GM12892 (cell line): ENCODE data around the gene LRRC27.

Experiments used
- DNase-seq: peaks from one replicate; pipeline ENCODE4 v3.0.0; 2011; ENCODE audit not compliant: insufficient read length
- FAIRE-seq: peaks from 2 replicates; lab custom pipeline; 2011; peaks lifted over from hg19 to GRCh38; lab: Jason Lieb, UNC
- POLR2A ChIP-seq: IDR thresholded peaks from 2 replicates; pipeline ENCODE4 v1.6.1; 2011; ENCODE audit warnings: low read depth, low read length, control low read depth
- POLR2AphosphoS5 ChIP-seq: IDR thresholded peaks from 2 replicates; pipeline ENCODE4 v1.6.1; 2011; ENCODE audit warnings: low read depth, low read length, control low read depth
- TAF1 ChIP-seq: IDR thresholded peaks from 2 replicates; pipeline ENCODE4 v1.6.1; 2011; ENCODE audit warnings: low read depth, mild to moderate bottlenecking, control low read depth, low read length, borderline replicate concordance

Gene LRRC27

GRCh38 chr10:132425029-132425756, 93.2 kb downstream of the LRRC27 start:
- DNase-seq (no peak), FAIRE-seq (no peak)
- TF ChIP-seq TAF1 (no peak), POLR2A (no peak), POLR2AphosphoS5 (no peak)

- DNase-seq (no peak), FAIRE-seq (no peak)
- TF ChIP-seq TAF1 (no peak), POLR2A (no peak), POLR2AphosphoS5 (no peak)
These were observed 93.8 kb downstream of the LRRC27 start for GRCh38 chr10:132425757-132426155.

GRCh38 chr10:132427006-132427771, 95.2 kb downstream of the LRRC27 start:
- FAIRE-seq (no peak), DNase-seq (no peak)
- TF ChIP-seq TAF1: no peak
- TF ChIP-seq POLR2AphosphoS5: no peak
- TF ChIP-seq POLR2A: no peak

- TF ChIP-seq POLR2A: no peak
- TF ChIP-seq POLR2AphosphoS5: no peak
- no peak for TF ChIP-seq TAF1
- FAIRE-seq: no peak
- no peak for DNase-seq
These were observed 96.0 kb downstream of the LRRC27 start for GRCh38 chr10:132427939-132428367.

- no peak for TF ChIP-seq POLR2AphosphoS5
- no peak for TF ChIP-seq TAF1
- no peak for TF ChIP-seq POLR2A
- no peak for DNase-seq
- FAIRE-seq: no peak
These were observed 96.5 kb downstream of the LRRC27 start for GRCh38 chr10:132428486-132428995.
